OCI-LY3 (cell line): ENCODE results near the gene TMCC1.
A peak's percentile ranks its signal among the peaks of the same experiment; 100 is the strongest.

Experiments
- H2AFZ ChIP-seq: fragments of 200-600, 300-600 bp; shearing (Covaris generic); 2 replicates; pipeline ENCODE4 v1.6.0; 2014; ENCODE audit warnings: antibody characterized with exemption, low read depth, low read length
- H3K27ac ChIP-seq: fragments of 200-600, 300-600 bp; sonication (generic); 2 replicates; pipeline ENCODE4 v1.5.1; 2014; ENCODE audit warnings: mild to moderate bottlenecking, low read length, moderate library complexity, mixed read lengths
- H3K27me3 ChIP-seq: fragments of 200-600, 300-600 bp; sonication (generic); 2 replicates; pipeline ENCODE4 v1.6.1; 2014; ENCODE audit warnings: low read depth, low read length, mixed read lengths
- H3K36me3 ChIP-seq: fragments of 200-600, 300-600 bp; sonication (generic); replicated peaks from 2 replicates; pipeline ENCODE3; 2014; ENCODE audit warnings: low read depth, low read length, mixed read lengths
- H3K4me1 ChIP-seq: fragments of 300-600, 200-600 bp; sonication (generic); 2 replicates; pipeline ENCODE4 v1.6.1; 2014; ENCODE audit warnings: low read length, mixed read lengths
- H3K4me2 ChIP-seq: fragments of 200-600, 300-600 bp; sonication (generic); 2 replicates; pipeline ENCODE4 v1.6.1; 2014; ENCODE audit warnings: low read length, mixed read lengths
- H3K4me3 ChIP-seq: fragments of 300-600, 200-600 bp; sonication (generic); 2 replicates; pipeline ENCODE4 v1.5.1; 2014; ENCODE audit warnings: antibody characterized with exemption, mild to moderate bottlenecking, low read length, moderate library complexity
- H3K79me2 ChIP-seq: fragments of 300-600, 200-600 bp; shearing (Covaris generic); 2 replicates; pipeline ENCODE4 v1.6.1; 2014; ENCODE audit warnings: mild to moderate bottlenecking, low read length, mixed read lengths
- H3K9ac ChIP-seq: fragments of 300-600, 200-600 bp; shearing (Covaris generic); 2 replicates; pipeline ENCODE4 v1.6.0; 2014; ENCODE audit warnings: mild to moderate bottlenecking, low read length, moderate library complexity
- H3K9me3 ChIP-seq: fragments of 200-600, 300-600 bp; shearing (Covaris generic); 2 replicates; pipeline ENCODE4 v1.6.1; 2014; ENCODE audit warnings: low read length, mixed read lengths; ENCODE audit not compliant: insufficient read depth
- H4K20me1 ChIP-seq: fragments of 200-600, 300-600 bp; sonication (generic); 2 replicates; pipeline ENCODE4 v1.6.1; 2016; ENCODE audit warnings: low read length, mixed read lengths; ENCODE audit not compliant: insufficient read depth
- CTCF ChIP-seq: fragments of 200-600, 300-600 bp; sonication (generic); IDR thresholded peaks from 2 replicates; pipeline ENCODE4 v1.5.1; 2014; ENCODE audit warnings: antibody characterized with exemption, low read length, low read depth
- EZH2phosphoT487 ChIP-seq: fragments of 200-600 bp; shearing (Covaris generic); IDR thresholded peaks from 2 replicates; pipeline ENCODE4 v1.6.1; 2018; ENCODE audit warnings: antibody characterized with exemption, mixed run types, low read depth

Gene TMCC1

DNA sequence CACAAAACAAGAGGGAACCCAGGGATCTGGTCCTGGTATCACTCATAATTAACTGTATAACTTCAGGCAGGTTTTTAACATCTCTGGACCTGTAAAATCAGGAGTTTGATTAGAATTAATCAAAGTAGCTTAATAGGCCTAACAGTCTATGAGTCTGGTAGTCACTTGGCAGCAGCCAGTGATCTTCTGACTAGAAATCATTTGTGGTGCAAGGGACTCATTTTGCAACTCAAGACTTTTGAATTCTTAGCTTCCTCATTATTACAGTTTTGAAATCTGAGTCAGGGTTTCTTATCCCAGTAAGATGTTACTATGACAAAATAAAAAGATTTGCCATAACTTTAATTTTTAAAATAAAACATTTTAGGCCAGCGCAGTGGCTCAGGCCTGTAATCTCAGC, 70.8 kb downstream of the TMCC1 start:
- H3K79me2 ChIP-seq = no peaks in the 10 kb centered on the region
- H3K9me3 ChIP-seq = no peaks in the 10 kb centered on the region
- peaks cover 1% of the 10 kb centered on the region for H3K36me3 ChIP-seq
- H3K4me1 ChIP-seq = peaks cover 19% of the 10 kb centered on the region
- no peak overlapping the region for H3K9ac ChIP-seq
- H3K4me3 ChIP-seq = no peak overlapping the region
- TF ChIP-seq EZH2phosphoT487 = no peak
- no peak for TF ChIP-seq CTCF
- no peak overlapping the region for H2AFZ ChIP-seq
- H4K20me1 ChIP-seq = peaks cover 5% of the 10 kb centered on the region; the same call in 1 of the 2 replicates
- H3K4me2 ChIP-seq = peak overlapping the region; percentile 29
- H3K27ac ChIP-seq = peak overlapping the region; percentile 35; the same call in 1 of the 2 replicates
- H3K27me3 ChIP-seq = no peaks in the 10 kb centered on the region

DNA sequence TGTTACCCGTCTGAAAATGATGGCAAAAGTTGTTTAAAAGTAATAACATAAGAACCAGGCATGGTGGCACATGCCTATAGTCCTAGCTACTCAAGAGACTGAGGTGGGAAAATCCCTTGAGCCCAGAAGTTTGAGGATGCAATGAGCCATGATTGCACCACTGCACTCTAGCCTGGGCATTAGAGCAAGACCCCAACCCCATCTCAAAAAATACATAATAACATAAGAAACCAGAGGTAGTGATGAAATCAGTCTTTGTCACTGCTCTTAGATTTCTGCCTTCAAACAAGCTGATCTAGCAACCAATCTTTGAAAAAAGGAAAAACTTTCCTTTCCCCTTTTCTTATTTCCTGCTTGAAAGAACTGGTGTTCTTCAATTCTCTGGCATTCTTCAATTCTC, 71.3 kb downstream of the TMCC1 start:
- TF ChIP-seq EZH2phosphoT487 (no peak), CTCF (no peak)
- Histone ChIP-seq H3K79me2 (no peaks in the 10 kb centered on the region), H3K4me3 (no peak overlapping the region), H2AFZ (no peak overlapping the region), H3K27me3 (no peaks in the 10 kb centered on the region), H3K9ac (no peak overlapping the region), H3K4me2 (peak overlapping the region; percentile 29), H3K9me3 (no peaks in the 10 kb centered on the region), H3K27ac (peak overlapping the region; percentile 35; the same call in 1 of the 2 replicates), H4K20me1 (peaks cover 5% of the 10 kb centered on the region; the same call in 1 of the 2 replicates), H3K4me1 (peaks cover 15% of the 10 kb centered on the region), H3K36me3 (no peaks in the 10 kb centered on the region)

GRCh38 chr3:129820587-129820986, 72.9 kb downstream of the TMCC1 start:
- Histone ChIP-seq H3K4me2 (no peak overlapping the region), H3K9me3 (no peaks in the 10 kb centered on the region), H3K4me1 (peaks cover 15% of the 10 kb centered on the region), H2AFZ (no peak overlapping the region), H3K27ac (no peak overlapping the region), H3K27me3 (no peaks in the 10 kb centered on the region), H3K79me2 (no peaks in the 10 kb centered on the region), H3K4me3 (no peak overlapping the region), H3K9ac (no peak overlapping the region), H3K36me3 (peaks cover 3% of the 10 kb centered on the region), H4K20me1 (peaks cover 5% of the 10 kb centered on the region; the same call in 1 of the 2 replicates)
- no peak for TF ChIP-seq EZH2phosphoT487
- no peak for TF ChIP-seq CTCF

GRCh38 chr3:129812589-129812988, 80.9 kb downstream of the TMCC1 start:
- no peak overlapping the region for H3K9ac ChIP-seq
- TF ChIP-seq EZH2phosphoT487 = no peak
- no peak for TF ChIP-seq CTCF
- H2AFZ ChIP-seq = no peak overlapping the region
- H3K36me3 ChIP-seq = peaks cover 3% of the 10 kb centered on the region
- H3K27ac ChIP-seq = no peak overlapping the region
- H3K79me2 ChIP-seq = no peaks in the 10 kb centered on the region
- no peak overlapping the region for H3K4me2 ChIP-seq
- H3K27me3 ChIP-seq = no peaks in the 10 kb centered on the region
- H4K20me1 ChIP-seq = no peaks in the 10 kb centered on the region
- no peaks in the 10 kb centered on the region for H3K9me3 ChIP-seq
- no peak overlapping the region for H3K4me3 ChIP-seq
- peaks cover 3% of the 10 kb centered on the region; the same call in 1 of the 2 replicates for H3K4me1 ChIP-seq
